Peyer's patch (tissue), 4 donors: ENCODE measurements around the gene NOTCH3.

Experiments used
- CTCF ChIP-seq, 6 experiments: fragments of 450-650 bp in 4 of 6; fragments of 200-600 bp in 2 of 6; sonication (generic) in 1 of 6; IDR thresholded peaks; one replicate each; pipeline ENCODE4 v1.5.1; 2017 to 2019; ENCODE audit warnings: antibody characterized with exemption in 6 of 6, mild to moderate bottlenecking in 3 of 6, moderate library complexity in 1 of 6
- POLR2A ChIP-seq, 2 donors: fragments of 450-650 bp; IDR thresholded peaks; one replicate each; pipeline ENCODE4 v1.5.1; 2017; ENCODE audit warnings: antibody characterized with exemption in 2 of 2, mild to moderate bottlenecking in 2 of 2, moderate library complexity in 2 of 2

DNA sequence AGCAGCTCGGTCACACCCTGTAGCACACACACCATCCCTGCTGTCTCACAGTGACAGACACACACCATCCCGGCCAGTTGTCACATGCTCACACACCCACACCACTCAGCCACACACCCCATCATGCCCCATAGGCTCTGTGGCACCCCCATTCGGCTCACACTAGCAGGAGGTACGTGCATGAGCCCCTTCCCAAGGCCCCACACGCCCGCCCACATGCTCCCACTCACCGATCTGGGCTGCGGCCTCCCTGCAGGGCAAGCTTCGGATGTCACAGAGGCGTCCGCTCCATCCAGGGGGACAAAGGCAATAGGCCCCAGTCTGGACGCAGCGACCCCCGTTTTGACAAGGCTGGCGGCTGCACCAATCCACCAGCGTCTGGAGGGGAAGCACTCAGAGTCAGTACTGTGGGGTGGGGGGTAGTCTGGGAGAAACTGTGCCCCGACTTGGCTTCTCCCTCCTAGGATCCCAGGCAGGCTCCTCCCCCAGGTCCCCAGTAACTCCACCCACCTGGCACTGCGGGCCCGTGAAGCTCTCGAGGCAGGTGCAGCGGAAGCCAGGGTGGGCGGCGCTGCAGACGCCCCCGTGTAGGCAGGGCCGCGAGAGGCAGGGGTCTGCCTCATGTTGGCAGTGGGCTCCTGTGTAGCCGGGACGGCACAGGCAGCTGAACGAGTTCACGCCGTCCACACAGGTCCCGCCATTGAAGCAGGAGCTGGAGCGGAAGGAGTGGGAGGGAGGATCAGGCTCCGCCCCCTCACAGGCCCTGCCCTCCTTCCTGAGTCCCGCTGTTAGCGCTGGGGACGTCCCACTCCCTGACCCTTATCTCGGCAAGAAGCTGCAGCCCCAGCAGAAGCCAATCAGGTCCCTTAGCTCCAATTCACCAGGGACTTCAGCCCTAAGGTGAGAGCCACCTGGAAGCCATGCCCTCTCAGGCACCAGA, 20.1 kb downstream of the NOTCH3 start:
- TF ChIP-seq CTCF (IDR thresholded peaks at IDR 0.05) (no peak), POLR2A (IDR thresholded peaks at IDR 0.05) (no peak)
